H9 (cell line): Measurements from ENCODE around the gene CDH13. TPM values are rescaled to one million over a fixed set of nuclear protein-coding genes. Genes with fewer than 3 reads are reported as not detected.

Source experiments
- DNase-seq: peaks from one replicate; pipeline ENCODE4 v3.0.0-alpha.2; 2017
- H2AFZ ChIP-seq: one replicate; pipeline ENCODE4 v1.6.1; 2013; ENCODE audit warnings: mild to moderate bottlenecking, low read length, control low read depth, moderate library complexity
- H2AK5ac ChIP-seq: 2 replicates; pipeline ENCODE4 v1.6.1; 2013; ENCODE audit warnings: low read length, control low read depth, mixed read lengths; ENCODE audit not compliant: insufficient read length
- H2BK120ac ChIP-seq: one replicate; pipeline ENCODE4 v1.6.1; 2013; ENCODE audit warnings: low read depth, mild to moderate bottlenecking, low read length, control low read depth, inconsistent platforms; ENCODE audit not compliant: poor library complexity, severe bottlenecking
- H2BK12ac ChIP-seq: 2 replicates; pipeline ENCODE4 v1.6.1; 2013; ENCODE audit warnings: low read length, control low read depth, mixed read lengths, low read depth; ENCODE audit not compliant: insufficient read length
- H2BK15ac ChIP-seq: 2 replicates; pipeline ENCODE4 v1.6.1; 2013; ENCODE audit warnings: low read depth, low read length, control low read depth
- H2BK20ac ChIP-seq: one replicate; pipeline ENCODE4 v1.6.1; 2013; ENCODE audit warnings: low read depth, mild to moderate bottlenecking, low read length, control low read depth, inconsistent platforms; ENCODE audit not compliant: poor library complexity, severe bottlenecking
- H2BK5ac ChIP-seq: 2 replicates; pipeline ENCODE4 v1.6.1; 2013; ENCODE audit warnings: low read length, control low read depth, mixed read lengths; ENCODE audit not compliant: insufficient read length
- H3K14ac ChIP-seq: 2 replicates; pipeline ENCODE4 v1.6.1; 2013; ENCODE audit warnings: low read length, control low read depth; ENCODE audit not compliant: insufficient read depth
- H3K18ac ChIP-seq: 2 replicates; pipeline ENCODE4 v1.6.1; 2013; ENCODE audit warnings: low read depth, mild to moderate bottlenecking, mixed read lengths, low read length, control low read depth; ENCODE audit not compliant: insufficient read length
- H3K23ac ChIP-seq: 2 replicates; pipeline ENCODE4 v1.6.1; 2013; ENCODE audit warnings: low read length, control low read depth, mixed read lengths, low read depth; ENCODE audit not compliant: insufficient read length
- H3K23me2 ChIP-seq: 2 replicates; pipeline ENCODE4 v1.6.1; 2013; ENCODE audit warnings: low read depth, mild to moderate bottlenecking, mixed read lengths, low read length, control low read depth; ENCODE audit not compliant: insufficient read length, poor library complexity, severe bottlenecking
- H3K27ac ChIP-seq: 2 replicates; pipeline ENCODE4 v1.5.1; 2013; ENCODE audit warnings: low read length, control low read depth, mixed read lengths, low read depth; ENCODE audit not compliant: insufficient read length
- H3K27me3 ChIP-seq: 2 replicates; pipeline ENCODE4 v1.6.1; 2013; ENCODE audit warnings: low read length, control low read depth, inconsistent platforms; ENCODE audit not compliant: insufficient read depth
- H3K4ac ChIP-seq: 2 replicates; pipeline ENCODE4 v1.6.1; 2013; ENCODE audit warnings: low read depth, mild to moderate bottlenecking, control low read depth, inconsistent platforms, low read length, moderate library complexity
- H3K4me1 ChIP-seq: 2 replicates; pipeline ENCODE4 v1.6.1; 2013; ENCODE audit warnings: low read length, control low read depth, inconsistent platforms; ENCODE audit not compliant: insufficient read depth
- H3K4me2 ChIP-seq: 2 replicates; pipeline ENCODE4 v1.6.1; 2013; ENCODE audit warnings: low read length, control low read depth, mixed read lengths; ENCODE audit not compliant: insufficient read length, insufficient read depth
- H3K56ac ChIP-seq: 2 replicates; pipeline ENCODE4 v1.6.1; 2013; ENCODE audit warnings: low read depth, mild to moderate bottlenecking, mixed read lengths, low read length, control low read depth; ENCODE audit not compliant: insufficient read length
- H3K79me1 ChIP-seq: 2 replicates; pipeline ENCODE4 v1.6.1; 2013; ENCODE audit warnings: low read depth, mild to moderate bottlenecking, moderate library complexity, low read length, control low read depth, inconsistent platforms; ENCODE audit not compliant: insufficient read depth, poor library complexity, severe bottlenecking
- H3K79me2 ChIP-seq: 2 replicates; pipeline ENCODE4 v1.6.1; 2013; ENCODE audit warnings: low read length, control low read depth, inconsistent platforms; ENCODE audit not compliant: insufficient read depth
- H3K9ac ChIP-seq: 2 replicates; pipeline ENCODE4 v1.6.1; 2013; ENCODE audit warnings: low read length, control low read depth, mixed read lengths; ENCODE audit not compliant: insufficient read length; ENCODE audit errors: extremely low read depth
- H3K9me3 ChIP-seq: one replicate; pipeline ENCODE4 v1.6.1; 2013; ENCODE audit warnings: low read depth, low read length, inconsistent platforms; ENCODE audit not compliant: control insufficient read depth
- H3T11ph ChIP-seq: one replicate; pipeline ENCODE4 v1.6.1; 2013; ENCODE audit warnings: mild to moderate bottlenecking, low read length, control low read depth, inconsistent platforms
- H4K20me1 ChIP-seq: one replicate; pipeline ENCODE4 v1.6.1; 2013; ENCODE audit not compliant: control insufficient read depth, insufficient read length, insufficient read depth
- H4K5ac ChIP-seq: 2 replicates; pipeline ENCODE4 v1.6.1; 2013; ENCODE audit warnings: low read depth, mild to moderate bottlenecking, mixed read lengths, low read length, control low read depth; ENCODE audit not compliant: insufficient read length
- H4K8ac ChIP-seq: replicated peaks from 2 replicates; pipeline ENCODE4 v1.6.1; 2013; ENCODE audit warnings: low read length, control low read depth, mixed read lengths, low read depth; ENCODE audit not compliant: insufficient read length
- H4K91ac ChIP-seq: 2 replicates; pipeline ENCODE4 v1.6.1; 2013; ENCODE audit warnings: low read depth, mild to moderate bottlenecking, moderate library complexity, mixed read lengths, low read length, control low read depth; ENCODE audit not compliant: insufficient read length
- H3K27ac Mint-ChIP-seq, 3 experiments: 2 replicates in 2 of 3; 3 replicates in 1 of 3; pipeline ENCODE4 v1.8.0; 2020 to 2021; ENCODE audit warnings: mixed read lengths in 3 of 3, mild to moderate bottlenecking in 1 of 3, moderate library complexity in 1 of 3
- H3K27me3 Mint-ChIP-seq: 2 replicates; pipeline ENCODE4 v1.8.0; 2021; ENCODE audit warnings: low read depth, mild to moderate bottlenecking, moderate library complexity, mixed read lengths
- H3K36me3 Mint-ChIP-seq, 3 experiments: 2 replicates in 2 of 3; 3 replicates in 1 of 3; pipeline ENCODE4 v1.8.0; 2020 to 2021; ENCODE audit warnings: low read depth in 3 of 3, mixed read lengths in 3 of 3; ENCODE audit not compliant: insufficient read depth in 1 of 3
- H3K4me1 Mint-ChIP-seq, 2 experiments: 2 replicates each; pipeline ENCODE4 v1.8.0; 2020; ENCODE audit warnings: mixed read lengths in 2 of 2
- H3K4me3 Mint-ChIP-seq, 2 experiments: 2 replicates in 1 of 2; 3 replicates in 1 of 2; pipeline ENCODE4 v1.8.0; 2020 to 2021; ENCODE audit warnings: mild to moderate bottlenecking in 2 of 2, mixed read lengths in 2 of 2, moderate library complexity in 1 of 2
- H3K9me3 Mint-ChIP-seq, 2 experiments: 2 replicates in 1 of 2; 3 replicates in 1 of 2; pipeline ENCODE4 v1.8.0; 2020; ENCODE audit warnings: mild to moderate bottlenecking in 2 of 2, mixed read lengths in 2 of 2, moderate library complexity in 1 of 2
- WGBS: extraction: QIAGEN DNeasy Blood & Tissue Kit; methylation state at CpG from one replicate; pipeline ENCODE4 v1.1.7; 2013; ENCODE audit warnings: missing lambda C conversion rate, low lambda C conversion rate, mixed read lengths; ENCODE audit not compliant: insufficient read length; ENCODE audit errors: extremely low coverage; 5-methylcytosine and 5-hydroxymethylcytosine counted together
- total RNA-seq: library from RNA; stranded (reverse); gene quantifications from 2 replicates; pipeline ENCODE4 v1.2.1, GENCODE V29; 2021
- TF ChIP-seq, protein P1 (sequence below): fragments of 200-600 bp; sonication (generic); conservative IDR thresholded peaks from 3 replicates; pipeline ENCODE4 v1.8.0; 2021; ENCODE audit warnings: antibody characterized with exemption, mild to moderate bottlenecking

The CDH13 gene
- total RNA-seq, 1 experiment from 2014 or later: 1.5 TPM

DNA sequence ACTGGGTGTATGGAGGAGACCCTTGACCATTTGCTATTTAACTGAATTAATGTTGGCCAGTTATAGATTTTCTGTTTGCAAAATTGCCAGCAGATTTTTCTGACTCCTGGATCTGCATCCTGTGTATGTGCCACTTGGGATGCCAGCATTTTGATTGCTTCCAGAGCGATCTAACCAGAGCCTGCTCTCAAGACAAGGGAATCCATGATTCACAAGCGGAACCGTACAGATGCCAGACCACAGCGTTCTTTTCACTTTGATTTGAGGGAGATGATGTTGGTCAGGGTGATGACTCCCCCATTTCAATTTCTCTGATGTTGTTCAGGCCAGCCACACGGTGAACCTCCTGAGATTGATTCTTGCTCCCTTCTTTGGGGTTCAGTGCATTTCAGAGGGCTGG is 228.7 kb downstream of the CDH13 start:
- no peak overlapping the region for H3K18ac ChIP-seq
- no peak overlapping the region for H3K14ac ChIP-seq
- no peaks in the 10 kb centered on the region for H3K23me2 ChIP-seq
- H2BK120ac ChIP-seq: no peak overlapping the region
- H3K9ac ChIP-seq: no peak overlapping the region
- DNase-seq: no peak
- H3K79me2 ChIP-seq: no peaks in the 10 kb centered on the region
- H2AFZ ChIP-seq: no peak overlapping the region
- Mint-ChIP-seq H3K4me3 (no peak overlapping the region), H3K4me1 (no peaks in the 10 kb centered on the region), H3K27me3 (peaks cover 2% of the 10 kb centered on the region), H3K36me3 (peaks cover 0 to 4% (median 0%) of the 10 kb centered on the region in 3 experiments; a peak in 1 of 7 replicates), H3K27ac (no peak overlapping the region), H3K9me3 (peaks cover 0 to 3% of the 10 kb centered on the region in 2 experiments; a peak in 2 of 5 replicates)
- H4K20me1 ChIP-seq: no peaks in the 10 kb centered on the region
- H3K27ac ChIP-seq: no peak overlapping the region
- H3K23ac ChIP-seq: no peak overlapping the region
- no peak overlapping the region for H2BK15ac ChIP-seq
- H3K4me2 ChIP-seq: no peak overlapping the region
- H4K91ac ChIP-seq: no peak overlapping the region
- H3K56ac ChIP-seq: no peak overlapping the region
- no peak overlapping the region for H4K8ac ChIP-seq
- H2AK5ac ChIP-seq: no peak overlapping the region
- H3K27me3 ChIP-seq: no peaks in the 10 kb centered on the region
- TF ChIP-seq, protein P1, sequence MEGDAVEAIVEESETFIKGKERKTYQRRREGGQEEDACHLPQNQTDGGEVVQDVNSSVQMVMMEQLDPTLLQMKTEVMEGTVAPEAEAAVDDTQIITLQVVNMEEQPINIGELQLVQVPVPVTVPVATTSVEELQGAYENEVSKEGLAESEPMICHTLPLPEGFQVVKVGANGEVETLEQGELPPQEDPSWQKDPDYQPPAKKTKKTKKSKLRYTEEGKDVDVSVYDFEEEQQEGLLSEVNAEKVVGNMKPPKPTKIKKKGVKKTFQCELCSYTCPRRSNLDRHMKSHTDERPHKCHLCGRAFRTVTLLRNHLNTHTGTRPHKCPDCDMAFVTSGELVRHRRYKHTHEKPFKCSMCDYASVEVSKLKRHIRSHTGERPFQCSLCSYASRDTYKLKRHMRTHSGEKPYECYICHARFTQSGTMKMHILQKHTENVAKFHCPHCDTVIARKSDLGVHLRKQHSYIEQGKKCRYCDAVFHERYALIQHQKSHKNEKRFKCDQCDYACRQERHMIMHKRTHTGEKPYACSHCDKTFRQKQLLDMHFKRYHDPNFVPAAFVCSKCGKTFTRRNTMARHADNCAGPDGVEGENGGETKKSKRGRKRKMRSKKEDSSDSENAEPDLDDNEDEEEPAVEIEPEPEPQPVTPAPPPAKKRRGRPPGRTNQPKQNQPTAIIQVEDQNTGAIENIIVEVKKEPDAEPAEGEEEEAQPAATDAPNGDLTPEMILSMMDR: no peak
- no peaks in the 10 kb centered on the region for H3K9me3 ChIP-seq
- no peaks in the 10 kb centered on the region for H3K79me1 ChIP-seq
- no peak overlapping the region for H2BK5ac ChIP-seq
- no peak overlapping the region for H4K5ac ChIP-seq
- WGBS: no CpG with 5 or more reads among the region's 5 CpGs
- no peaks in the 10 kb centered on the region for H3K4me1 ChIP-seq
- no peak overlapping the region for H2BK20ac ChIP-seq
- no peak overlapping the region for H2BK12ac ChIP-seq
- no peak overlapping the region for H3K4ac ChIP-seq
- no peak overlapping the region for H3T11ph ChIP-seq
